HepG2 (cell line): ENCODE data around the gene TBL3. TPM values are rescaled to one million over a fixed set of nuclear protein-coding genes. Genes with fewer than 3 reads are reported as not detected.
A peak's percentile ranks its signal among the peaks of the same experiment; 100 is the strongest.

ENCODE experiments used
- HMG20A ChIP-seq: IDR thresholded peaks from 2 replicates; pipeline ENCODE4 v1.6.1; 2016; ENCODE audit warnings: borderline replicate concordance
- IKZF1 ChIP-seq: fragments of 450-650 bp; IDR thresholded peaks from 2 replicates; pipeline ENCODE4 v1.7.1; 2016
- MAF1 ChIP-seq: sonication (generic); formaldehyde crosslinking; IDR thresholded peaks from 2 replicates; pipeline ENCODE4 v1.5.0; 2020; ENCODE audit warnings: missing genetic modification reagents, borderline replicate concordance
- MEIS1 ChIP-seq: sonication (generic); formaldehyde crosslinking; IDR thresholded peaks from 2 replicates; pipeline ENCODE4 v1.9.0; 2021; ENCODE audit warnings: mild to moderate bottlenecking, missing genetic modification reagents, moderate library complexity, borderline replicate concordance
- MTF1 ChIP-seq: sonication (generic); formaldehyde crosslinking; IDR thresholded peaks from 2 replicates; pipeline ENCODE4 v1.5.0; 2020; ENCODE audit warnings: missing genetic modification reagents
- MZF1 ChIP-seq: sonication (generic); formaldehyde crosslinking; IDR thresholded peaks from 2 replicates; pipeline ENCODE4 v1.8.1; 2023; ENCODE audit warnings: mild to moderate bottlenecking, missing genetic modification reagents, borderline replicate concordance
- NCOA2 ChIP-seq: sonication (generic); formaldehyde crosslinking; IDR thresholded peaks from 2 replicates; pipeline ENCODE4 v1.8.0; 2022; ENCODE audit warnings: inconsistent platforms
- PAF1 ChIP-seq: IDR thresholded peaks from 2 replicates; pipeline ENCODE4 v1.6.1; 2016; ENCODE audit warnings: missing genetic modification reagents, missing compliant biosample characterization
- PAWR ChIP-seq: sonication (generic); formaldehyde crosslinking; IDR thresholded peaks from 2 replicates; pipeline ENCODE4 v1.4.0; 2020; ENCODE audit warnings: missing genetic modification reagents, mild to moderate bottlenecking, borderline replicate concordance
- PHB2 ChIP-seq: fragments of 450-650 bp; IDR thresholded peaks from 2 replicates; pipeline ENCODE4 v1.6.1; 2018; ENCODE audit not compliant: partially characterized antibody
- PHF5A ChIP-seq: IDR thresholded peaks from one replicate; pipeline ENCODE4 v1.6.1; 2018; ENCODE audit warnings: low read depth, missing genetic modification reagents; ENCODE audit not compliant: unreplicated experiment
- PRMT3 ChIP-seq: sonication (generic); formaldehyde crosslinking; IDR thresholded peaks from 2 replicates; pipeline ENCODE4 v1.8.1; 2022; ENCODE audit warnings: low read depth, mild to moderate bottlenecking, moderate library complexity, missing genetic modification reagents, borderline replicate concordance
- SETDB1 ChIP-seq: sonication (generic); formaldehyde crosslinking; IDR thresholded peaks from 2 replicates; pipeline ENCODE4 v1.5.1; 2020; ENCODE audit warnings: missing genetic modification reagents, mild to moderate bottlenecking, borderline replicate concordance
- SNAPC2 ChIP-seq: sonication (generic); formaldehyde crosslinking; IDR thresholded peaks from 2 replicates; pipeline ENCODE4 v1.8.1; 2022; ENCODE audit warnings: mild to moderate bottlenecking, missing genetic modification reagents
- SRSF9 ChIP-seq: fragments of 200-400 bp; formaldehyde crosslinking; IDR thresholded peaks from 2 replicates; pipeline ENCODE4 v1.6.1; 2018; ENCODE audit warnings: borderline replicate concordance, mild to moderate bottlenecking, low read depth, low read length; ENCODE audit not compliant: insufficient read depth, poor library complexity, severe bottlenecking
- THYN1 ChIP-seq: sonication (generic); formaldehyde crosslinking; IDR thresholded peaks from 2 replicates; pipeline ENCODE4 v1.8.1; 2023; ENCODE audit warnings: low read depth, mild to moderate bottlenecking, moderate library complexity, missing genetic modification reagents, borderline replicate concordance
- ZBTB42 ChIP-seq: sonication (generic); formaldehyde crosslinking; IDR thresholded peaks from 2 replicates; pipeline ENCODE4 v1.5.0; 2020; ENCODE audit warnings: mild to moderate bottlenecking, missing genetic modification reagents
- ZFP36L2 ChIP-seq: sonication (generic); formaldehyde crosslinking; IDR thresholded peaks from 2 replicates; pipeline ENCODE4 v1.4.0; 2020; ENCODE audit warnings: missing genetic modification reagents
- ZNF121 ChIP-seq: sonication (generic); formaldehyde crosslinking; IDR thresholded peaks from 2 replicates; pipeline ENCODE4 v1.5.0; 2020; ENCODE audit warnings: mild to moderate bottlenecking, missing genetic modification reagents
- ZNF224 ChIP-seq: sonication (generic); formaldehyde crosslinking; IDR thresholded peaks from 2 replicates; pipeline ENCODE4 v1.5.0; 2020; ENCODE audit warnings: mild to moderate bottlenecking, missing genetic modification reagents
- ZNF30 ChIP-seq: sonication (generic); formaldehyde crosslinking; IDR thresholded peaks from 2 replicates; pipeline ENCODE4 v1.5.0; 2020; ENCODE audit warnings: mild to moderate bottlenecking, missing genetic modification reagents
- ZNF557 ChIP-seq: sonication (generic); formaldehyde crosslinking; IDR thresholded peaks from 2 replicates; pipeline ENCODE4 v1.4.0; 2020; ENCODE audit warnings: missing genetic modification reagents
- ZNF598 ChIP-seq: sonication (generic); formaldehyde crosslinking; IDR thresholded peaks from 2 replicates; pipeline ENCODE4 v1.5.1; 2020; ENCODE audit warnings: mild to moderate bottlenecking, missing genetic modification reagents, borderline replicate concordance
- ZNF670 ChIP-seq: sonication (generic); formaldehyde crosslinking; IDR thresholded peaks from 2 replicates; pipeline ENCODE4 v1.8.0; 2022; ENCODE audit warnings: mild to moderate bottlenecking, missing genetic modification reagents, borderline replicate concordance
- ZNF761 ChIP-seq: sonication (generic); formaldehyde crosslinking; conservative IDR thresholded peaks from 2 replicates; pipeline ENCODE4 v1.4.0; 2020; ENCODE audit warnings: mild to moderate bottlenecking, missing genetic modification reagents
- ZNF772 ChIP-seq: sonication (generic); formaldehyde crosslinking; IDR thresholded peaks from 2 replicates; pipeline ENCODE4 v1.5.0; 2020; ENCODE audit warnings: mild to moderate bottlenecking, missing genetic modification reagents
- ZSCAN22 ChIP-seq: sonication (generic); formaldehyde crosslinking; IDR thresholded peaks from 2 replicates; pipeline ENCODE4 v1.4.0; 2020; ENCODE audit warnings: mild to moderate bottlenecking, missing genetic modification reagents
- ZSCAN30 ChIP-seq: sonication (generic); formaldehyde crosslinking; IDR thresholded peaks from 2 replicates; pipeline ENCODE4 v1.5.0; 2020; ENCODE audit warnings: mild to moderate bottlenecking, missing genetic modification reagents
- polyA plus RNA-seq, 8 experiments: library from polyadenylated mRNA; depleted of rRNA in 3 of 8; stranded (reverse) in 7 of 8; unstranded in 1 of 8; fragments of >200 nt; fragmentation: Illumina TruSeq in 4 of 8; extraction: Trizol in 4 of 8; gene quantifications; 2 replicates each; pipeline versions ENCODE4 v1.2.1 to v1.2.3, GENCODE V29; 2011 to 2016; ENCODE audit warnings: low read depth in 4 of 8, missing spikeins in 1 of 8, mixed read lengths in 1 of 8; ENCODE audit not compliant: insufficient read depth in 1 of 8
- total RNA-seq, 5 experiments: library from RNA; depleted of rRNA; stranded (reverse); fragments of >200 nt; fragmentation: Illumina TruSeq; extraction: Trizol; gene quantifications; 2 replicates each; pipeline ENCODE4 v1.2.3, GENCODE V29; 2016; ENCODE audit warnings: low read depth in 1 of 5
- TF ChIP-seq, protein P1 (sequence below): sonication (generic); formaldehyde crosslinking; IDR thresholded peaks from 2 replicates; pipeline ENCODE4 v1.5.1; 2020; ENCODE audit warnings: mild to moderate bottlenecking, missing genetic modification reagents, moderate library complexity
- TF ChIP-seq, protein P2 (sequence below): sonication (generic); formaldehyde crosslinking; conservative IDR thresholded peaks from 2 replicates; pipeline ENCODE4 v1.8.0; 2022; ENCODE audit warnings: mild to moderate bottlenecking, moderate library complexity, missing genetic modification reagents

TBL3 gene
- total and polyA plus RNA-seq, 2 of the 13 experiments (the other 11 are each of a cell fraction or from before 2014, with no cell fraction given) = 16.8 to 38.0 TPM

DNA sequence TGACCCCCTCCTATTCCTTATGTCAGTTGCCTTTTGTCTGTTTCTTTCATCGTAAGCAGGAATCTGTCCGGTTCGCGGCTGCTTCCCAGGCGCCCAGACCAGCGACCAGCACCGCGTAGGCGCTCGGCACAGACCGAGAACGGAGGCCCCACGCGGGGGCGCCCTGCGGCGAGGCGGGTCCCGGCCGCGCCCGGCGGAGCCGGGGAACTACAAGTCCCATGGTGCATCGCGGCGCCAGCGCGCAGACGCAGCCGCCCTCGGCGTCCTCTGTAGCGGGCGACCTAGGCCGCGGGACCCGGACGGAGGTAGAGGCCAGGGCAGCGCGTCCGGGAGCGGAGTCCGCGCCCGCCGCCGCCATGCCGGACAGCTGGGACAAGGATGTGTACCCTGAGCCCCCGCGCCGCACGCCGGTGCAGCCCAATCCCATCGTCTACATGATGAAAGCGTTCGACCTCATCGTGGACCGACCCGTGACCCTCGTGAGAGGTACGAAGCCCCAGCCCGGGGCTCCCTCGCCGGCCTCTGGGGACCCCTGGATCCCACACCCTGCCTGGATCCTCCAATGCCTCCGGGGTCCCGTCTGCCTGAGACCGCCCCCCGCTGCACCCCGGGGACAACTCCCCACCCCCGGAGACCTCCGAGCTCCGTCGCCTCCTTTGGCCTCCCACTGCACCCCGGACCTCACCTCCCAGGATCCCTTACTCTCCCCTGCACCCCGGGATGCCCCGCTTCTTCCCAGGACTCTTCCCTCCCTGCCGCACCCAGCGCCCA, 12.4 kb upstream of the TBL3 start, which contains the start of gene NDUFB10 (continued):
- TF ChIP-seq, protein P1, sequence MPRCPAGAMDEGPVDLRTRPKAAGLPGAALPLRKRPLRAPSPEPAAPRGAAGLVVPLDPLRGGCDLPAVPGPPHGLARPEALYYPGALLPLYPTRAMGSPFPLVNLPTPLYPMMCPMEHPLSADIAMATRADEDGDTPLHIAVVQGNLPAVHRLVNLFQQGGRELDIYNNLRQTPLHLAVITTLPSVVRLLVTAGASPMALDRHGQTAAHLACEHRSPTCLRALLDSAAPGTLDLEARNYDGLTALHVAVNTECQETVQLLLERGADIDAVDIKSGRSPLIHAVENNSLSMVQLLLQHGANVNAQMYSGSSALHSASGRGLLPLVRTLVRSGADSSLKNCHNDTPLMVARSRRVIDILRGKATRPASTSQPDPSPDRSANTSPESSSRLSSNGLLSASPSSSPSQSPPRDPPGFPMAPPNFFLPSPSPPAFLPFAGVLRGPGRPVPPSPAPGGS (CRISPR knock-in tag) = no peak; the same call in 1 of the 2 replicates
- TF ChIP-seq ZNF557 (CRISPR knock-in tag) (no peak), PHF5A (CRISPR knock-in tag) (no peak), ZNF598 (CRISPR knock-in tag) (no peak), ZNF224 (peak; percentile 86), THYN1 (no peak), ZNF761 (CRISPR knock-in tag) (no peak), MEIS1 (no peak), ZNF30 (CRISPR knock-in tag) (no peak), IKZF1 (no peak), ZFP36L2 (CRISPR knock-in tag) (no peak), SRSF9 (no peak), PRMT3 (CRISPR knock-in tag) (no peak), MTF1 (CRISPR knock-in tag) (no peak), NCOA2 (CRISPR knock-in tag) (no peak), MZF1 (no peak), PHB2 (no peak), ZNF670 (CRISPR knock-in tag) (peak; percentile 61; the same call in 1 of the 2 replicates), HMG20A (CRISPR knock-in tag) (no peak), ZNF772 (CRISPR knock-in tag) (peak; percentile 82; the same call in 1 of the 2 replicates), MAF1 (CRISPR knock-in tag) (0 out of 2 replicates have a peak, but pooled peaks have one; percentile 63), SNAPC2 (CRISPR knock-in tag) (no peak), ZSCAN22 (CRISPR knock-in tag) (no peak), PAF1 (no peak), ZBTB42 (CRISPR knock-in tag) (no peak), SETDB1 (CRISPR knock-in tag) (no peak), ZSCAN30 (0 out of 2 replicates have a peak, but pooled peaks have one; percentile 23), ZNF121 (CRISPR knock-in tag) (0 out of 2 replicates have a peak, but pooled peaks have one; percentile 15), PAWR (CRISPR knock-in tag) (no peak)
- TF ChIP-seq, protein P2, sequence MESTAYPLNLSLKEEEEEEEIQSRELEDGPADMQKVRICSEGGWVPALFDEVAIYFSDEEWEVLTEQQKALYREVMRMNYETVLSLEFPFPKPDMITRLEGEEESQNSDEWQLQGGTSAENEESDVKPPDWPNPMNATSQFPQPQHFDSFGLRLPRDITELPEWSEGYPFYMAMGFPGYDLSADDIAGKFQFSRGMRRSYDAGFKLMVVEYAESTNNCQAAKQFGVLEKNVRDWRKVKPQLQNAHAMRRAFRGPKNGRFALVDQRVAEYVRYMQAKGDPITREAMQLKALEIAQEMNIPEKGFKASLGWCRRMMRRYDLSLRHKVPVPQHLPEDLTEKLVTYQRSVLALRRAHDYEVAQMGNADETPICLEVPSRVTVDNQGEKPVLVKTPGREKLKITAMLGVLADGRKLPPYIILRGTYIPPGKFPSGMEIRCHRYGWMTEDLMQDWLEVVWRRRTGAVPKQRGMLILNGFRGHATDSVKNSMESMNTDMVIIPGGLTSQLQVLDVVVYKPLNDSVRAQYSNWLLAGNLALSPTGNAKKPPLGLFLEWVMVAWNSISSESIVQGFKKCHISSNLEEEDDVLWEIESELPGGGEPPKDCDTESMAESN = peak; percentile 47; the same call in 1 of the 2 replicates
